AG04450 (cell line): Measurements from ENCODE around the gene IQCH. TPM values are rescaled to one million over a fixed set of nuclear protein-coding genes. Genes with fewer than 3 reads are reported as not detected.

ENCODE experiments used
- CTCF ChIA-PET: fragments of 300-600, 350-600 bp; formaldehyde crosslinking; extraction: SDS; loops from one replicate; lab custom pipeline; 2022; ENCODE audit warnings: antibody characterized with exemption, inconsistent platforms; lab: Charles Lee
- POLR2A ChIA-PET: fragments of 350-600 bp; formaldehyde crosslinking; extraction: SDS; loops from one replicate; lab custom pipeline; 2021; ENCODE audit warnings: antibody characterized with exemption, inconsistent platforms; lab: Yijun Ruan, JAX
- DNase-seq: peaks from one replicate; pipeline ENCODE4 v3.0.0-alpha.2; 2011; ENCODE audit warnings: low read depth, low spot score
- H3K27ac ChIP-seq: one replicate; pipeline ENCODE4 v1.5.1; 2012; ENCODE audit warnings: low read depth, low read length, control low read depth
- H3K27me3 ChIP-seq: one replicate; pipeline ENCODE4 v1.6.0; 2012; ENCODE audit warnings: low read length; ENCODE audit not compliant: control insufficient read depth, insufficient read depth
- H3K4me3 ChIP-seq: 2 replicates; pipeline ENCODE4 v1.5.1; 2011; ENCODE audit warnings: mild to moderate bottlenecking, low read depth, low read length, control low read depth
- H3K9me3 ChIP-seq: 2 replicates; pipeline ENCODE4 v1.5.1; 2012; ENCODE audit warnings: low read length; ENCODE audit not compliant: control insufficient read depth, insufficient read depth
- CTCF ChIP-seq: IDR thresholded peaks from 2 replicates; pipeline ENCODE4 v1.5.1; 2011; ENCODE audit warnings: low read depth, low read length, control low read depth, inconsistent platforms
- polyA plus RNA-seq: library from polyadenylated mRNA; depleted of rRNA; stranded (reverse); fragments of >200 nt; gene quantifications from 2 replicates; pipeline ENCODE4 v1.2.3, GENCODE V29; 2011

Gene IQCH
- polyA plus RNA-seq, 1 experiment = 0.95 TPM

- ChIA-PET POLR2A (no interaction called here), CTCF (no interaction called here)
- no peak for DNase-seq
- Histone ChIP-seq H3K4me3 (no peak overlapping the region), H3K9me3 (no peaks in the 10 kb centered on the region), H3K27me3 (no peaks in the 10 kb centered on the region), H3K27ac (no peak overlapping the region)
- no peak for TF ChIP-seq CTCF
Measured at GRCh38 chr15:67515557-67515956, 261.0 kb downstream of the IQCH start.

GRCh38 chr15:67520321-67521028 is 265.9 kb downstream of the IQCH start:
- Histone ChIP-seq H3K9me3 (no peaks in the 10 kb centered on the region; the same call in 1 of the 2 replicates), H3K27ac (no peak overlapping the region), H3K27me3 (no peaks in the 10 kb centered on the region), H3K4me3 (peak overlapping the region; percentile 82)
- TF ChIP-seq CTCF = no peak
- DNase-seq = no peak
- ChIA-PET POLR2A (interaction anchor here (1.1 kb wide), 1 partner anchor 10 kb away, joined by 3 read pairs; no protein-coding TSS in a partner anchor), CTCF (interaction anchor here (0.6 kb wide), 2 partner anchors 9 to 1526 kb away, joined by 3 read pairs; no protein-coding TSS in a partner anchor)

GRCh38 chr15:67521029-67521782 is 266.6 kb downstream of the IQCH start, which contains the start of gene C15orf61:
Gene C15orf61 (plus strand): TSS chr15:67521131. CDS start chr15:67521249, 118 bp downstream.
- 0 out of 2 replicates have a peak, but pooled peaks have one; percentile 10 for TF ChIP-seq CTCF
- H3K27ac ChIP-seq = peak within 1 kb of the TSS; percentile 90
- POLR2A ChIA-PET = interaction anchor here (0.5 to 1.5 kb wide), 3 partner anchors 11 to 265 kb away, joined by 3 read pairs; no protein-coding TSS in a partner anchor
- H3K4me3 ChIP-seq = peak within 1 kb of the TSS; percentile 82
- CTCF ChIA-PET = interaction anchor here (0.6 to 1.3 kb wide), 5 partner anchors 9 to 1525 kb away, joined by 3 to 5 read pairs (median 3); no protein-coding TSS in a partner anchor
- no peaks in the 10 kb centered on the region for H3K27me3 ChIP-seq
- DNase-seq = no peak
- H3K9me3 ChIP-seq = no peaks in the 10 kb centered on the region; the same call in 1 of the 2 replicates

GRCh38 chr15:67521783-67522568 is 267.4 kb downstream of the IQCH start:
- no peak for TF ChIP-seq CTCF
- no peak for DNase-seq
- H3K27me3 ChIP-seq = no peaks in the 10 kb centered on the region
- CTCF ChIA-PET = interaction anchor here (0.8 to 1.3 kb wide), 3 partner anchors 21 to 314 kb away, joined by 3 to 5 read pairs (median 4); no protein-coding TSS in a partner anchor
- POLR2A ChIA-PET = interaction anchor here (0.5 to 1.5 kb wide), 4 partner anchors 11 to 264 kb away, joined by 3 to 4 read pairs (median 3); partner anchors contain the start of gene MAP2K5
- H3K4me3 ChIP-seq = peak overlapping the region; percentile 82
- H3K27ac ChIP-seq = peak overlapping the region; percentile 90
- H3K9me3 ChIP-seq = no peaks in the 10 kb centered on the region; the same call in 1 of the 2 replicates
